HepG2 (cell line): Measurements from ENCODE around the gene SRP9. TPM values are rescaled to one million over a fixed set of nuclear protein-coding genes. Genes with fewer than 3 reads are reported as not detected.

Experiments used
- AGO2 ChIP-seq: fragments of 200-400 bp; formaldehyde crosslinking; optimal IDR thresholded peaks from 2 replicates; pipeline ENCODE3; 2017; ENCODE audit warnings: mild to moderate bottlenecking, low read depth, low read length, moderate library complexity
- CREM ChIP-seq, 2 experiments: sonication (generic) in 1 of 2; formaldehyde crosslinking in 1 of 2; IDR thresholded peaks; 2 replicates each; pipeline versions ENCODE4 v1.4.0 to v1.6.1; 2016 to 2020; ENCODE audit warnings: antibody characterized with exemption in 1 of 2, mild to moderate bottlenecking in 1 of 2, missing genetic modification reagents in 1 of 2
- JUN ChIP-seq: sonication (generic); formaldehyde crosslinking; IDR thresholded peaks from 2 replicates; pipeline ENCODE4 v1.4.0; 2020; ENCODE audit warnings: mild to moderate bottlenecking, missing genetic modification reagents
- SAP130 ChIP-seq: IDR thresholded peaks from 2 replicates; pipeline ENCODE4 v1.6.1; 2016; ENCODE audit warnings: low read depth
- SMARCE1 ChIP-seq: fragments of 450-650 bp; IDR thresholded peaks from 2 replicates; pipeline ENCODE4 v1.6.1; 2017; ENCODE audit warnings: borderline replicate concordance
- SPEN ChIP-seq: sonication (generic); formaldehyde crosslinking; IDR thresholded peaks from 2 replicates; pipeline ENCODE4 v1.5.1; 2020; ENCODE audit warnings: low read depth, mild to moderate bottlenecking, missing genetic modification reagents
- SRSF9 ChIP-seq: fragments of 200-400 bp; formaldehyde crosslinking; IDR thresholded peaks from 2 replicates; pipeline ENCODE4 v1.6.1; 2018; ENCODE audit warnings: borderline replicate concordance, mild to moderate bottlenecking, low read depth, low read length; ENCODE audit not compliant: insufficient read depth, poor library complexity, severe bottlenecking
- STAG1 ChIP-seq: sonication (generic); formaldehyde crosslinking; IDR thresholded peaks from 2 replicates; pipeline ENCODE4 v1.4.0; 2020; ENCODE audit warnings: missing genetic modification reagents
- THAP11 ChIP-seq: IDR thresholded peaks from 2 replicates; pipeline ENCODE4 v1.6.1; 2016; ENCODE audit warnings: missing biosample characterization, missing genetic modification reagents
- ZFP37 ChIP-seq: sonication (generic); formaldehyde crosslinking; IDR thresholded peaks from 2 replicates; pipeline ENCODE4 v1.4.0; 2020; ENCODE audit warnings: missing genetic modification reagents, borderline replicate concordance
- ZFX ChIP-seq: sonication (generic); formaldehyde crosslinking; IDR thresholded peaks from 2 replicates; pipeline ENCODE4 v1.4.0; 2020; ENCODE audit warnings: mild to moderate bottlenecking, low read depth, missing genetic modification reagents, moderate library complexity
- ZNF234 ChIP-seq: sonication (generic); formaldehyde crosslinking; conservative IDR thresholded peaks from 2 replicates; pipeline ENCODE4 v1.5.1; 2020; ENCODE audit warnings: mild to moderate bottlenecking, missing genetic modification reagents
- ZNF343 ChIP-seq: sonication (generic); formaldehyde crosslinking; IDR thresholded peaks from 2 replicates; pipeline ENCODE4 v1.4.0; 2020; ENCODE audit warnings: mild to moderate bottlenecking, missing genetic modification reagents
- polyA plus RNA-seq, 8 experiments: library from polyadenylated mRNA; depleted of rRNA in 3 of 8; stranded (reverse) in 7 of 8; unstranded in 1 of 8; fragments of >200 nt; fragmentation: Illumina TruSeq in 4 of 8; extraction: Trizol in 4 of 8; gene quantifications; 2 replicates each; pipeline versions ENCODE4 v1.2.1 to v1.2.3, GENCODE V29; 2011 to 2016; ENCODE audit warnings: low read depth in 4 of 8, missing spikeins in 1 of 8, mixed read lengths in 1 of 8; ENCODE audit not compliant: insufficient read depth in 1 of 8
- total RNA-seq, 5 experiments: library from RNA; depleted of rRNA; stranded (reverse); fragments of >200 nt; fragmentation: Illumina TruSeq; extraction: Trizol; gene quantifications; 2 replicates each; pipeline ENCODE4 v1.2.3, GENCODE V29; 2016; ENCODE audit warnings: low read depth in 1 of 5
- TF ChIP-seq, protein P1 (sequence below): IDR thresholded peaks from 2 replicates; pipeline ENCODE4 v1.6.1; 2018; ENCODE audit warnings: missing genetic modification reagents, mild to moderate bottlenecking, missing compliant biosample characterization
- TF ChIP-seq, protein P2 (sequence below): sonication (generic); formaldehyde crosslinking; IDR thresholded peaks from 2 replicates; pipeline ENCODE4 v1.4.0; 2020; ENCODE audit warnings: missing genetic modification reagents
- TF ChIP-seq, protein P3 (sequence below): sonication (generic); formaldehyde crosslinking; IDR thresholded peaks from 2 replicates; pipeline ENCODE4 v1.5.1; 2020; ENCODE audit warnings: missing genetic modification reagents, mild to moderate bottlenecking, borderline replicate concordance
- TF ChIP-seq, protein P4 (sequence below): sonication (generic); formaldehyde crosslinking; IDR thresholded peaks from 2 replicates; pipeline ENCODE4 v1.9.0; 2021; ENCODE audit warnings: missing genetic modification reagents, borderline replicate concordance
- TF ChIP-seq, protein P5 (sequence below): sonication (generic); formaldehyde crosslinking; IDR thresholded peaks from 2 replicates; pipeline ENCODE4 v1.4.0; 2020; ENCODE audit warnings: missing genetic modification reagents; ENCODE audit errors: not compliant biosample characterization
- TF ChIP-seq, protein P6 (sequence below): sonication (generic); formaldehyde crosslinking; IDR thresholded peaks from 2 replicates; pipeline ENCODE4 v1.5.0; 2020; ENCODE audit warnings: mild to moderate bottlenecking, missing genetic modification reagents, moderate library complexity

Gene SRP9
- total and polyA plus RNA-seq, 2 of the 13 experiments (the other 11 are each of a cell fraction or from before 2014, with no cell fraction given): 251 to 307 TPM

DNA sequence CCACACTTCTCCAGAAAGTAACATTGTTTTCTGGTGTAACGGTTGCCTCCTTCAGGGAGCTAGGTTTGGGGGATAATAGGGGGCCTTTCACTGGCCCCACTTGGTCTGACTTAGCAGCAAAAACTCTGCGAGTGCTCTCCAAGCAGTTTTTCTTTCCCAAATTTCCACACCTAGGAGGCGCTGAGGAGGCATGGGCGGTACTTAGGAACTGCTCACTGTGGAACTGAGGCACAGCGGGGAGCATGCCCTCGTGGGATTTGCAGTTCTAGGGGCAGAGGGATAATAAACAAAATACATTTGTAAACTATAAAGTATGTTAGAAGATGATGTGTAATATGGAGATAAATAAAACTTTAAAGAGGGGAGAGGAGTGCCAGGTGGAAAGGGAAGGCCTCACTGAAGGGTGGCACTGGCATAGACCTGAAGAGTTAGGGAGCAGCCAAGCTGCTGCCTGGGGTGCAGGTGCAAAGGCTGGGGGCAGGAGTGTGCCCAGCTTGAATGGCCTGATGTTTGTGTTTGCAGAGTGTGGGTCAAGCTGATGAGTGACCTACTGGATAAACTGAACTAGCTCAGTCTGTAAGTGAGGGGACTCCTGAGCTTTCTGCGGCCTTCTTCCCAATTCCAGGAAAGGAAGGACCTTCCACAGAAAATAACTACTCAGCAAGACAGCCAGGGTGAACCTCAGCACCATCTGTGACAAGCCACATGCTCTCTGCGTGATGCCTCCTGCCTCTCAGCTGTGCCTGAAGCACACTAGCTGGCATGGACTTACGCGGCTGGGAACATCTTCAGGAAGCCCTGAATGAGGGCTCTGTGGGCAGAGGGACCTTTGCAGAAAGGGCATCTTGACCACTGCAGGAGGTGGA, 34.2 kb downstream of the SRP9 start (continued):
- TF ChIP-seq, protein P1, sequence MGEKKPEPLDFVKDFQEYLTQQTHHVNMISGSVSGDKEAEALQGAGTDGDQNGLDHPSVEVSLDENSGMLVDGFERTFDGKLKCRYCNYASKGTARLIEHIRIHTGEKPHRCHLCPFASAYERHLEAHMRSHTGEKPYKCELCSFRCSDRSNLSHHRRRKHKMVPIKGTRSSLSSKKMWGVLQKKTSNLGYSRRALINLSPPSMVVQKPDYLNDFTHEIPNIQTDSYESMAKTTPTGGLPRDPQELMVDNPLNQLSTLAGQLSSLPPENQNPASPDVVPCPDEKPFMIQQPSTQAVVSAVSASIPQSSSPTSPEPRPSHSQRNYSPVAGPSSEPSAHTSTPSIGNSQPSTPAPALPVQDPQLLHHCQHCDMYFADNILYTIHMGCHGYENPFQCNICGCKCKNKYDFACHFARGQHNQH (CRISPR knock-in tag): 0 out of 2 replicates have a peak, but pooled peaks have one; percentile 31
- TF ChIP-seq, protein P2, sequence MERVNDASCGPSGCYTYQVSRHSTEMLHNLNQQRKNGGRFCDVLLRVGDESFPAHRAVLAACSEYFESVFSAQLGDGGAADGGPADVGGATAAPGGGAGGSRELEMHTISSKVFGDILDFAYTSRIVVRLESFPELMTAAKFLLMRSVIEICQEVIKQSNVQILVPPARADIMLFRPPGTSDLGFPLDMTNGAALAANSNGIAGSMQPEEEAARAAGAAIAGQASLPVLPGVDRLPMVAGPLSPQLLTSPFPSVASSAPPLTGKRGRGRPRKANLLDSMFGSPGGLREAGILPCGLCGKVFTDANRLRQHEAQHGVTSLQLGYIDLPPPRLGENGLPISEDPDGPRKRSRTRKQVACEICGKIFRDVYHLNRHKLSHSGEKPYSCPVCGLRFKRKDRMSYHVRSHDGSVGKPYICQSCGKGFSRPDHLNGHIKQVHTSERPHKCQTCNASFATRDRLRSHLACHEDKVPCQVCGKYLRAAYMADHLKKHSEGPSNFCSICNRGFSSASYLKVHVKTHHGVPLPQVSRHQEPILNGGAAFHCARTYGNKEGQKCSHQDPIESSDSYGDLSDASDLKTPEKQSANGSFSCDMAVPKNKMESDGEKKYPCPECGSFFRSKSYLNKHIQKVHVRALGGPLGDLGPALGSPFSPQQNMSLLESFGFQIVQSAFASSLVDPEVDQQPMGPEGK (CRISPR knock-in tag): 0 out of 2 replicates have a peak, but pooled peaks have one; percentile 24
- TF ChIP-seq AGO2 (no peak), ZNF234 (CRISPR knock-in tag) (no peak), SAP130 (peak; percentile 37; the same call in 1 of the 2 replicates), STAG1 (CRISPR knock-in tag) (peak; percentile 9; the same call in 1 of the 2 replicates), THAP11 (no peak; the same call in 1 of the 2 replicates), SRSF9 (no peak), SMARCE1 (no peak), JUN (CRISPR knock-in tag) (no peak), ZFP37 (CRISPR knock-in tag) (no peak), ZFX (peak; percentile 41; the same call in 1 of the 2 replicates), SPEN (no peak; the same call in 1 of the 2 replicates), CREM (IDR thresholded peaks at IDR 0.05) (no peak), CREM (CRISPR knock-in tag; IDR thresholded peaks at IDR 0.05) (no peak), ZNF343 (CRISPR knock-in tag) (no peak)
- TF ChIP-seq, protein P3, sequence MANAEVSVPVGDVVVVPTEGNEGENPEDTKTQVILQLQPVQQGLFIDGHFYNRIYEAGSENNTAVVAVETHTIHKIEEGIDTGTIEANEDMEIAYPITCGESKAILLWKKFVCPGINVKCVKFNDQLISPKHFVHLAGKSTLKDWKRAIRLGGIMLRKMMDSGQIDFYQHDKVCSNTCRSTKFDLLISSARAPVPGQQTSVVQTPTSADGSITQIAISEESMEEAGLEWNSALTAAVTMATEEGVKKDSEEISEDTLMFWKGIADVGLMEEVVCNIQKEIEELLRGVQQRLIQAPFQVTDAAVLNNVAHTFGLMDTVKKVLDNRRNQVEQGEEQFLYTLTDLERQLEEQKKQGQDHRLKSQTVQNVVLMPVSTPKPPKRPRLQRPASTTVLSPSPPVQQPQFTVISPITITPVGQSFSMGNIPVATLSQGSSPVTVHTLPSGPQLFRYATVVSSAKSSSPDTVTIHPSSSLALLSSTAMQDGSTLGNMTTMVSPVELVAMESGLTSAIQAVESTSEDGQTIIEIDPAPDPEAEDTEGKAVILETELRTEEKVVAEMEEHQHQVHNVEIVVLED (CRISPR knock-in tag): no peak
- TF ChIP-seq, protein P4, sequence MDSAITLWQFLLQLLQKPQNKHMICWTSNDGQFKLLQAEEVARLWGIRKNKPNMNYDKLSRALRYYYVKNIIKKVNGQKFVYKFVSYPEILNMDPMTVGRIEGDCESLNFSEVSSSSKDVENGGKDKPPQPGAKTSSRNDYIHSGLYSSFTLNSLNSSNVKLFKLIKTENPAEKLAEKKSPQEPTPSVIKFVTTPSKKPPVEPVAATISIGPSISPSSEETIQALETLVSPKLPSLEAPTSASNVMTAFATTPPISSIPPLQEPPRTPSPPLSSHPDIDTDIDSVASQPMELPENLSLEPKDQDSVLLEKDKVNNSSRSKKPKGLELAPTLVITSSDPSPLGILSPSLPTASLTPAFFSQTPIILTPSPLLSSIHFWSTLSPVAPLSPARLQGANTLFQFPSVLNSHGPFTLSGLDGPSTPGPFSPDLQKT (CRISPR knock-in tag): no peak
- TF ChIP-seq, protein P5, sequence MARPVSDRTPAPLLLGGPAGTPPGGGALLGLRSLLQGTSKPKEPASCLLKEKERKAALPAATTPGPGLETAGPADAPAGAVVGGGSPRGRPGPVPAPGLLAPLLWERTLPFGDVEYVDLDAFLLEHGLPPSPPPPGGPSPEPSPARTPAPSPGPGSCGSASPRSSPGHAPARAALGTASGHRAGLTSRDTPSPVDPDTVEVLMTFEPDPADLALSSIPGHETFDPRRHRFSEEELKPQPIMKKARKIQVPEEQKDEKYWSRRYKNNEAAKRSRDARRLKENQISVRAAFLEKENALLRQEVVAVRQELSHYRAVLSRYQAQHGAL (CRISPR knock-in tag): no peak
- TF ChIP-seq, protein P6, sequence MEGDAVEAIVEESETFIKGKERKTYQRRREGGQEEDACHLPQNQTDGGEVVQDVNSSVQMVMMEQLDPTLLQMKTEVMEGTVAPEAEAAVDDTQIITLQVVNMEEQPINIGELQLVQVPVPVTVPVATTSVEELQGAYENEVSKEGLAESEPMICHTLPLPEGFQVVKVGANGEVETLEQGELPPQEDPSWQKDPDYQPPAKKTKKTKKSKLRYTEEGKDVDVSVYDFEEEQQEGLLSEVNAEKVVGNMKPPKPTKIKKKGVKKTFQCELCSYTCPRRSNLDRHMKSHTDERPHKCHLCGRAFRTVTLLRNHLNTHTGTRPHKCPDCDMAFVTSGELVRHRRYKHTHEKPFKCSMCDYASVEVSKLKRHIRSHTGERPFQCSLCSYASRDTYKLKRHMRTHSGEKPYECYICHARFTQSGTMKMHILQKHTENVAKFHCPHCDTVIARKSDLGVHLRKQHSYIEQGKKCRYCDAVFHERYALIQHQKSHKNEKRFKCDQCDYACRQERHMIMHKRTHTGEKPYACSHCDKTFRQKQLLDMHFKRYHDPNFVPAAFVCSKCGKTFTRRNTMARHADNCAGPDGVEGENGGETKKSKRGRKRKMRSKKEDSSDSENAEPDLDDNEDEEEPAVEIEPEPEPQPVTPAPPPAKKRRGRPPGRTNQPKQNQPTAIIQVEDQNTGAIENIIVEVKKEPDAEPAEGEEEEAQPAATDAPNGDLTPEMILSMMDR (CRISPR knock-in tag): peak; percentile 66
